CD4-positive, alpha-beta T cell treated with Interferon alpha-2 for 1 hour (primary cell): Measurements from ENCODE around the gene FLOT2.
"Not testable (repeated sequence)": the region's sequence is repeated elsewhere in the genome, so short reads cannot be mapped to it uniquely, and the experiment has no call there.

Experiments used
- DNase-seq, 2 donors: peaks; one replicate each; pipeline ENCODE4 v3.0.0-alpha.2; 2020 to 2022

FLOT2 gene

DNA sequence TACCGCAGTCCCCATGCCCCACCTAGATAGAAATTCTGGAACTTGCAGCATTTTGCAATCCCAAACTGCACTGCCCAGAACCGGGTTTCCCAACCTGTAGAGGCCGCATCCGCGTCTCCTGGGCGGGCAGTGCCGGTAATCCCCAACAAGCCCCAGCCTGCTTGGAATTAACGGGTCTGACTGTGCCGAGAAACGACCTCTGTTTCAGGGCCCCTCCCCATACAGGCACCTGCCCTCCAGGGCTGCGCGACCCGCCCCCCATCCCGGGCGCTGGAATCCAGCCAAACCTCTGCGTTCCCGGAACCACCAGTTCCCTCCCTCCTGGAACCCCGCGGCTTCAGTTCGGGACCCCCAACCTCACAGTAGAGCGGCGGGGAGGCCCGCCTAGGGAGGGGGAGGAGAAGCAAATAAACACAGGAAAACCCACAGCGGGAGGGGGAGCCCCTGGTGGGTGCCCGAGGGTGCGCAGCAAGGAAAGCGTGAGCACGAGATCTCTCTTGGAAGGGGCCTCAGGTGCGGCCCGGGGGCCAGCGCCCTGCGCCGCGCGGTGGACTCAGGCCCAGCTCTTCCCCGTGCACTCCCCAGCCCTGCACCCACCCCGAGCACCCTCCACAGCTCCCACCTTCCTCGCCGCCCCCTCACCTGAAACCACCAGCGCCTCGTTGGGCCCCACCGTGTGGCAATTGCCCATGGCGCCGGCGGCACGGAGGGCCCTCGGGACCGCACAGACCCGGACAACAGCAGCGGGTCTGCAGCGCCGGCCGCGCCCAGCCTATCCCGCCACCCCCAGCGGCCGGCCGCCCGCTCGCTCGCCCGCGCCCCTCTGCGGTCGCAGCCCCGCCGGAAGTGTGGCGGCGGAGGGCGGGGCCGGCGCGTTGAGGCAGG is at the start of gene FLOT2:
TSS of gene FLOT2 (minus strand) at position 850 of the 885 bp plus-strand sequence. CDS start at position 691, 159 bp downstream.
- peak; percentile 68 to 70 for DNase-seq

DNA sequence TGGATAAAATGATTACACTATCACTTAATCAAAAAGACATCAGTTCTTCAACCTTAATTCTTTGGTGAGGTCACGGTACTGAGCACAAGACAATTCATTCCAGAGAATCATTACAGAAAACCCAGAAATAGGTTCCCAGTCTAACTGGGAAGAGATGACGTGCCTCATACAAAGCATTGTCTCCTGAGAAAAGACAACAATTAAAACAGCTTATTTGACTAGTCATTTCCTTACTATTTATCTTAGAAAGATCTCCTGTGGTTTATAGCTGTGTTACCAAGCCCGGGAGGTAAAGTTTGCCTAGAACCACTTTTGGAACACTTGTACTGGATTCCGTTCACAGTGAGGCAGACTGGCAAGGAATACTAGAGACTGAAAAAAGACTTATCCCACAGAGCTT is 48.7 kb upstream of the FLOT2 start:
- DNase-seq, result peak in 1 of 2 donors; percentile 19

DNA sequence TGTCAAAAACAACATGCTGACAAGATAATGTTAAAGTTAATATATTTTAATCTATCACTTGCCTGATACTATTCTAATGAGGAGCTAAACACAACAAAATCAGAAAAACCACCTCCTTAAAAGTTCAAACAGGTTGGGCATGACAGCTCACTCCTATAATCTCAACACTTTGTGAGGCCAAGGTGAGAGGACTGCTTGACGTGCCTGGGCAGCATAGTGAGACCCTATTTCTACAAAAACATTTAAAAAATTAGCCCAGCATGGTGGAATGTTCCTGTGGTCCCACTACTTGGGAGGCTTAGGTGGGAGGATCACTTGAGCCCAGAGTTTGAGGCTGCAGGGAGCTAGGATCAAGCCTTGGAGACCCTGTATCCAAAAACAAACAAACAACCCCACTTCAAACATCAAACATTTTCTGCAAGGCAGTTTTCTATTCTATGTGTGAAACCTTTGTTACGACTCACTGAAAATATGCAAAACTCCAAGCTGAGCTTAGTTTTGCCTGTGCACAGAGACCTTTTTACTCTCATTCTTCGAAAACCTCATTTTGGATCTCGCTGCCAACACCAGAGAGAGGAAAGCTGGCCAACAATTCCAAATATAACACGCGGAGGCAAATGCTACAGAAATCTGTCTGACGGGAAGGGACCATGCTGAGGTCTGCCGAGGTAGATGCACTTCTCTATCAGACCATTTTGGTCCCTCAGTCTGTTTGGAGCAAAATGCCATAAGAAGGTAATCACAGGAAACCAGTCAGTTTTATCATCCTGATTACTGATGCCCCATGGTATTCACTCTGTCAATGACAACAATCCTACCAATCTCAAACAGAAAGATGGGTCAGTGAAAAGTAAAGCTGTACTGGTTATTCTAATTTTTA is 47.6 kb upstream of the FLOT2 start:
- DNase-seq, result no peak

DNA sequence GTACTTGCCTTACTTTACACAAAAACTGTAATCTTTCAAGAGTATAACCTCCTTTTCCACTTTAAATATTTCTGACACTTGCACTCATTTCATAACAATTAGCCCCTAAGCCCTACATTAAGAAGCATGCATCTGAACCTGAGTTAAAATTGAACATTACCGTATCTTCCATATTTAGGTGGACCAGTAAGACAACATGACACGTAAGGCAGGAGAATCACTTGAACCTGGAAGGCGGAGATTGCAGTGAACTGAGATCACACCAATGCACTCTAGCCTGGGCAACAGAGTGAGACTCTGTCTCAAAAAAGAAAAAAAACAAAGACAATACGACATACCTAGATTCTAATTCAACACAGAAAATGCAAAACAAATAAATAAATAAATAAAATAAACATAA is 46.8 kb upstream of the FLOT2 start:
- no peak for DNase-seq

DNA sequence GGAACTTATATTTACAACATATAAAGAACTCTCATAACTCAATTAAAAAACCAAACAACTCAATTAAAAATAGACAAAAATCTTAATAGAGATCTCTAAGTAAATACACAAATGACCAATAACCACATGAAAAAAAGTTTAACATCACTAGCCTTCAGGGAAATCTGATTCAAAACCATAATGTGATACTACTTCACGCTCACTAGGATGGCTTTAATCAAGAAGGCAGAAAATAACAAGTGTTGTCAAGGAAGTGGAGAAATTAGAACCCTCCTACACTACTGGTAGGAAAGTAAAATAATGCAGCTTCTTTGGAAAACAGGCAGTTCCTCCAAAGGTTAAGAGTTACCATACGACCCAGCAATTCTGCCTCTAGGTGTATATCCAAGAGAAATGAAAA is 45.4 kb upstream of the FLOT2 start:
- DNase-seq, result no peak

- DNase-seq, result no peak
Measured at GRCh38 chr17:28941251-28941650, 43.7 kb upstream of the FLOT2 start.

DNA sequence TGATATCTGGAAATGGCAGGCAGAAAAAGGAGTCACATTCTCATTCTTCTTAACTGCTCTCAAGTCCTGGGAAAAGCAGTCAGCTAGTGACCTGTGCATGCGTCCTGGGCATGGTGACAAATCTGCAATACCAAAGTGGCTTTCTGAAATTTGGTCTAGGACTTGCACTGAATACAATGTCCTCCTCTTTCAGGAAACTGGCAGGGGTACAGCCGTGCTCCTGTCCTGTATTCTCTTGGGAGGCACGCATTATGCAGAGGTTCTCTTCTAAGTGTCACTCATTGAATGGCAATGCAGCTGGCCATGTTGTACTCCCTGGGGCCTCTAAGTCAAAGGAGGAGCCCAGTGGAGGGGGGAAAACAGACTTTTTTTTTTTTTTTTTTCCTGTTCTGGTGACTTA is 43.1 kb upstream of the FLOT2 start:
- DNase-seq, result no peak

- no peak for DNase-seq
Measured at GRCh38 chr17:28940142-28940541, 42.6 kb upstream of the FLOT2 start.

- no peak for DNase-seq
Measured at GRCh38 chr17:28938552-28938951, 41.0 kb upstream of the FLOT2 start.

DNA sequence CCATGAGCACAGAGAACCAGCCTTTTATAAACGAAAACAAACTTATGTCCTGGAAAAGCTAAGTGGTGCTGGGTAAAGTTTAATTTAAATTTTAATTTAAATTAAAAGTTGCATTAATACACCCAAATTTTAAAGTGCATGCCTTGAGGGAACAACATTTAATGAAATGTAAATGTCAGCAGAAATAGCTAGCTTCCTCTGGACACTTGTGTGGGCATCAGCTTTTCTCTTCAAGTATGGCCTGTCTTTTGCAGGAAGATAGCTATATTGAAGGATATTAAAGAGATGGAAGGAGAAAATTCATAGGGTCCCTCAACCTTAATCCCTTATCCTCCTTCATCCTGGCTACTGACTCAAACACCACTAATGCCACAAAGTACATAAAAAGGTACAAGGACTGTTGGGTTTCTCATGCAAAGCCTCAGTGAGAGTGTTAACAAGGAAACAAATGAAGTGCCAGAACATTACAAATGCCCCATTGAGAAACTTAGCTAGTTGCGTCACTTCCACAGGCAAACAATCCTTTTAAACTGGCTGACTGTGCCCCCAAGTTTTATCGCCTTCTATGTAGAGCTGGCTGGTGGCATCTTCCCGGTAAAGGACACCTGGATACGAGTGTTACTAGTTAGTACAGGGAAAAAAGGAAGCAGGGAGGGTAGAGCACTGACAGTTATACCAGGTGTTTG is 39.7 kb upstream of the FLOT2 start:
- DNase-seq, result no peak

DNA sequence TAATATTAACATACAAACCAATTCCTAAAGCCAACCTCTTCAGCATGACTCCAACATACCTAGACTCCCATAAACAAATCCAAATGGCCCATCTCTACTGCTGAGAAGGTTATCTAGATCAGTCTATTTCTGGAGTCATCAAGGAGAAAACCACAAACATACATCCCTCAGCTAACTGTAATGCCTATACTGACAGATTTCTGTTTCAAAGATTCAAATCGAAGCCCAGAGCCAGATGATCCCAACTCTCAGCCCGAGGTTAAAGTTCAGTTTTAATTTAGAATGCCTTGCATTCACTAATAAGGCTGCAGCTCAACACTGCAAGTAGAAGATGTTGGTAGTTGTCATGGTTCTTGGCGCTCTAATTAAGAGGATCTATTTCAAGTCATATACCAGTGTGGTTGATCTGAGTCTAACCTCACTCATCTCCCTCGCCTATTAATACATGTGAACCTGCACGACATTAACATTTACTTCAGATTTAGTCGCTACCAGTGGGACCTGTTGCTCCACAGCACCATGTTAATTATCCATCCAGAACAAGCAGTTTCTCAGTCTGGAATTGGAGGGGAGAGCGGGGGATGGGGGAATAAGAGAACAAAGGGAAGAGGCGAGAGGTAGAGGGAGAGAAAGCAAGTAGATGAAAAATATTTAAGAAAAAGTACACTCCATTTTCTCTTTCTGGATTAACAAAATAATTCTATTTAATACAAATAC is 38.4 kb upstream of the FLOT2 start:
- no peak for DNase-seq

DNA sequence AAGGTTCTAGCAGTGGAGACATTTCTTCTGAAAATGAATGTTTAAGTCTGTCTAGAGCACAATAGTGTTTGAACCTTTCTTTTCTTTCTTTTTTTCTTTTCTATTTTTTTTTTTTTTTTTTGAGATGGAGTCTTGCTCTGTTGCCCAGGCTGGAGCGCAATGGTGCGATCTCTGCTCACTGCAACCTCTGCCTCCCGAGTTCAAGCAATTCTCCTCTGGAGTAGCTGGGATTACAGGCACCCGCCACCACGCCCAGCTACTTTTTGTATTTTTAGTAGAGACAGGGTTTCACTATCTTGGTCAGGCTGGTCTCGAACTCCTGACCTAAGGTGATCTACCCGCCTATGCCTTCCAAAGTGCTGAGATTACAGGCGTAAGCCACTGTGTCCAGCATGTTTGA is 37.0 kb upstream of the FLOT2 start:
- DNase-seq, result not testable (repeated sequence)

GRCh38 chr17:28929787-28930186 is 32.3 kb upstream of the FLOT2 start:
- DNase-seq, result no peak

DNA sequence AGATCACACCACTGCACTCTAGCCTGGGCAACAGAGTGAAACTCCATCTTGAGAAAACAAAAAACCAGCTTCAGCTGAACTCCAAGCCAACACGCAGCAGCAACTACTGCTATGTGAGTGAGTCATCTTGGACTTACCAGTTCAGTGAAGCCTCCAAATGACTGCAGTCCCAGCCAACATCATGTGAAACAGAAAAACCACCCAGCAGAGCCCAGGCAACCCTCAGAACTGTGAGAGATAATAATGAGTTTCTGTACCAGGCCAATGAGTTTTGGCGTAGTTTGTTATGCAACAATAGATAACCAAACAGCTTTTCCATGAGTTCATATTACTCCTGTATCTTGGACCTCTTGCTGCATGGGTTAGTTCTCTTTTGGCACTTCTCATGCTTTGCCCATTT is 30.5 kb upstream of the FLOT2 start:
- DNase-seq, result peak; percentile 11 to 21

DNA sequence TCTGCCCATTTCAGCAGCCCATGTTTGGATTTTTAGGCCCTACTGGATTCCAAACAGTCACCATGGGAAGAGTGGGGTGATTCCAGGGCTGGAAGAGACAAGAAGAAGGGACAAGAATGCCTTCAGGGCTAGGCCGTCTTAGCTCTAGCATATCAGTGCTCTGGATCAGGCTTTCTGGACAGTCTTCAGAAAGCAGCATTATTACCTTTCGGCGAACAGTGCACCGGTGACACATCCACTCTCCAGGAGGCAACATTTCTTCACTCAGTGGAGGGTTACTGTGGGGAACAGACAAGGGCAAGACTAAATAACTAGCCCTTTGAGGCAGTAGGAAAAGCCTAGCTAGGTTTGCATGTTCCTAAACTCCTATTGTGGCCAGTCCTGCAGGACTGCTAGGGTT is 29.3 kb upstream of the FLOT2 start:
- no peak for DNase-seq

DNA sequence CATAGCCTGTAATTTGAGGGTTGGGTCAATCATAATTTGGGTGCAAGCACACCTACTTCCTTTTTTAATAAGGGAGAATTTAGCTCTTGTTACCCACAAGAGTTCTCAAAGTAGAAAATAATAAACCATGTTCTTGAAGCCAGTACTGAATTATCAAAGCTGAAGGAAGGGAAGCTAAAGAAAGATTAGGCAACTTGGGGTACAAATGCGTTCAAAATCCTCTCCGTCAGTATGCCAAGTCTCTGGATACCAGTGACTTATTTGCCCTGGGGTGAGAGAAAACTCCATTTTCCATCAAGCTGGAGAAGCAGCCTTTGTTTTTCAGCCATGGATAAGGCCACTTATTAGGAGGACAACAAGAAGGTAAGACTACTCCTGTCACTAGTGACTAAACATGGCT is 28.8 kb upstream of the FLOT2 start:
- no peak for DNase-seq

DNA sequence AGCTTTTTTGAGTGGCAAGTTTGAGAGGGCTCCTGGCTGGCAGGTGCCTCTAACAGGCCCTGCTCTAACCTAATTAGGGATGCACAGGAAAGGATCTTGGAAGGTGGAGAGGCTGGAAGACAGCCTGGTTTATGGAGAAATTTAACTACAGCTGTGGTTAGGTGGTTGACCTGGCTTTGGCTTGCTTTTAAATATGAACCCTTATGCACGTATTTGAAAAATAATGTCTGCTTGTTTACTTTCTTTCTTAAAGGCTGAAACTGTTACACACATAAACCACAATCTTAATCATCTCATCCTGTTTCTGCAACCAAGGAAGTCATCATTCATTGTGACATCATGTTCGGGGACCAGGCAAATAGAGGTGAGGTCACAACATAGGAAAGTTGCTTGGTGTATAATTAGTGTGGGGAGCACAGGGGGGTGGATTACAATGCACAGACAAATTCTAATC is 28.4 kb upstream of the FLOT2 start:
- peak; percentile 74 to 89 for DNase-seq

DNA sequence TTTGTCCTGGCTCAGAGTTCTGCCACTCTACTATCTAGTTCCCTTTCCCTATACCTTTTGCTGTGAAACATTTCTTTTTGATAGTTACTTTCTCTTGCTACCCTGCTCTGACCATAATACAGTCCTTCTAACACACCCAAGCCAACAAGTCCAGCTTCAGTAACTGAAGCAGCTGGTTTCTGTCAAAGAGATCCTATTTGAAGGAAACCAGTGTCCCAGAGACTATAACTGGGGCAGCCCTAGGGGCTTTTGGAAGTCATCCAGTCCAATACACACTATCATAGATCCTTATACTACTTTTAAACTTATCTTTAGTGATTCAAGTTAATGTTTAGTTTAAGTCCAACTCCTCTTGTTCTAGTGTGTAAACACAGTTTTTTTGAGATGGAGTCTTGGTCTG is 22.7 kb upstream of the FLOT2 start:
- DNase-seq, result no peak

GRCh38 chr17:28918295-28918694 is 20.8 kb upstream of the FLOT2 start:
- no peak for DNase-seq

GRCh38 chr17:28917465-28917864 is 19.9 kb upstream of the FLOT2 start:
- no peak for DNase-seq

DNA sequence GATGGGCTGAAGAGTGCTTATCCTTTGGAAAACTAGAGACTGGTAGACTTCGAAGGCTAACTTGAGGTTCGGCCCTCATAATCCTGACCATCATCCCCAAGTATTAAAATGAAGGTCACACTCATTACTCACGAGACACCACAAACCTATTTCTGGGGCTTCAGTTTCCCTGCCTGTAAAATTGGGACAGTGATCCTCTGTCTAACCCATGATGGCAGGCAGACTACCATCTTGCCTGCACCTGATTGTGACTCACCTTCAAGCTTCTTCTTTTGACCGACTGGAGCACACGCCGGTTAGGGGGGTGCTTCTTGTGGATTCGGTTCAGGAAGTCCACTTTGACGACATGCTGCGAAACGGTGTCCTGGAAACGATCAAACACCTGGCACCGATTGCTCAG is 19.5 kb upstream of the FLOT2 start:
- DNase-seq, result no peak

GRCh38 chr17:28916302-28916934 is 18.9 kb upstream of the FLOT2 start:
- peak; percentile 42 to 69 for DNase-seq
